Upper lobe of left lung (tissue), 4 donors: ENCODE results near the gene KCNJ5.

ENCODE experiments used
- POLR2A ChIP-seq, 4 donors: fragments of 450-650 bp; IDR thresholded peaks; one replicate each; pipeline ENCODE4 v1.5.1; 2016 to 2017; ENCODE audit warnings: antibody characterized with exemption in 4 of 4, mild to moderate bottlenecking in 2 of 4
- POLR2AphosphoS5 ChIP-seq, 2 donors: sonication (generic); formaldehyde crosslinking; IDR thresholded peaks; one replicate each; pipeline ENCODE4 v1.5.1; 2017; ENCODE audit warnings: antibody characterized with exemption in 2 of 2
- TF ChIP-seq, protein P1 (sequence below), 6 experiments: fragments of 450-650 bp in 4 of 6; fragments of 200-600 bp in 2 of 6; sonication (generic) in 2 of 6; IDR thresholded peaks; one replicate each; pipeline ENCODE4 v1.5.1; 2016 to 2019; ENCODE audit warnings: antibody characterized with exemption in 6 of 6

DNA sequence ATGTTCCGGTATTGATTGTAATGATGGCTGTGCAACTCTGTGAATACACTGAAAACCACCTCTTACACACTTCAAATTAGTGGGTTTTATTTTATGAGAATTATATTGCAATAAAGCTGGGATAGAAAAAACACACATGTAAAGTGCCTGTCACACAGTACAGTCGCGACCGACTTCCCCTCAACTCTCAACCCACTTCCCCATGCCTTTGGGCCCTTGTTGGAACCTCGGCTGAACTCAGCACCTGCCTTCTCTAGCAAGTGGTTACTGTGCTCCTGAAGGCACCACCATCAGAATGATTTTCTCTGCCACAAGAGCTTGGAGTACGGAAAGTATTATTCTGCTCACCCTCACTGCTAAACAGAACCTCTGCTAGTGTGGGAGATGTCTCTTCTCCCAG lies 37.6 kb upstream of the KCNJ5 start:
- TF ChIP-seq, protein P1, sequence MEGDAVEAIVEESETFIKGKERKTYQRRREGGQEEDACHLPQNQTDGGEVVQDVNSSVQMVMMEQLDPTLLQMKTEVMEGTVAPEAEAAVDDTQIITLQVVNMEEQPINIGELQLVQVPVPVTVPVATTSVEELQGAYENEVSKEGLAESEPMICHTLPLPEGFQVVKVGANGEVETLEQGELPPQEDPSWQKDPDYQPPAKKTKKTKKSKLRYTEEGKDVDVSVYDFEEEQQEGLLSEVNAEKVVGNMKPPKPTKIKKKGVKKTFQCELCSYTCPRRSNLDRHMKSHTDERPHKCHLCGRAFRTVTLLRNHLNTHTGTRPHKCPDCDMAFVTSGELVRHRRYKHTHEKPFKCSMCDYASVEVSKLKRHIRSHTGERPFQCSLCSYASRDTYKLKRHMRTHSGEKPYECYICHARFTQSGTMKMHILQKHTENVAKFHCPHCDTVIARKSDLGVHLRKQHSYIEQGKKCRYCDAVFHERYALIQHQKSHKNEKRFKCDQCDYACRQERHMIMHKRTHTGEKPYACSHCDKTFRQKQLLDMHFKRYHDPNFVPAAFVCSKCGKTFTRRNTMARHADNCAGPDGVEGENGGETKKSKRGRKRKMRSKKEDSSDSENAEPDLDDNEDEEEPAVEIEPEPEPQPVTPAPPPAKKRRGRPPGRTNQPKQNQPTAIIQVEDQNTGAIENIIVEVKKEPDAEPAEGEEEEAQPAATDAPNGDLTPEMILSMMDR (IDR thresholded peaks at IDR 0.05), result no peak
- TF ChIP-seq POLR2AphosphoS5 (IDR thresholded peaks at IDR 0.05) (no peak), POLR2A (IDR thresholded peaks at IDR 0.05) (no peak)
